T-helper 1 cell (primary cell): Measurements from ENCODE around the gene SLC22A4.

Experiments
- DNase-seq, 5 donors: peaks; one replicate each; pipeline ENCODE4 v3.0.0-alpha.2; 2012 to 2020

Gene SLC22A4

DNA sequence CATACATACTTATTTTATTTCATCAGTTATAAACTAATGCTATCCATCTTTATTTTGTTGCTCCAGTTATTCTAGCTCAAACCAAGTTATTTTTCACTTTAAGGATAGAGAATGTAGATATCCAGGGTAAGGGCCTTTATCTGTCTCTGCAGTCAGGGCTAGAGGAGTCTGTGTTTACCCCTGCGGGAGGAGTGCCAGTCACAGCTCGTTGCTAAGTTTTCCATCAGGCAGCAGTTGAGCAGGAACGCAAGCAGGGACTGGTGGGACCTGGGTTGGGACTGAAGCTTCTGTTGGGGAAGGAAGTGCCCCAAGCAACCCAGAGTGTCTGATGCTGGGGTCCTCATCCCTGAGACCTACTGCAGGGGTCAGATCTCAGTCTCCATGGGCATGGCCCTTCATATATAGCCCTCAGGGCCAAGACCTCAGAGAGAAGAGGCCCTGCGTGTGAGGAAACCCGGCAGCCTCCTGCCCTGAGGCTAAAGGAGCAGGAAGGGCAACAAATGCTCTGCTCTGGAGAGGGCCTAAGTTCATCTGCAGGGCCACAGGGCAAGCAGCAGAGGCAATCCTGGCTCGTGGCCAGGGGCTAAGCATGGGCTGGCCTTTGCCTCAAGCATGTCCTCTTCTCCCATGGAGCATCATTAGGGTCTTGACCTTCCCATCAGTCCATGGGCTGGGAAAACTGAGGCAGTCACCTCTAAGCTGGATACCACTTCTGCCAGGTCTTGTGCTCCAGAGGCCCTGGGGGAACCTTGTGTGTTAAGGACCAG, 6.6 kb downstream of the SLC22A4 start:
- DNase-seq = no peak

DNA sequence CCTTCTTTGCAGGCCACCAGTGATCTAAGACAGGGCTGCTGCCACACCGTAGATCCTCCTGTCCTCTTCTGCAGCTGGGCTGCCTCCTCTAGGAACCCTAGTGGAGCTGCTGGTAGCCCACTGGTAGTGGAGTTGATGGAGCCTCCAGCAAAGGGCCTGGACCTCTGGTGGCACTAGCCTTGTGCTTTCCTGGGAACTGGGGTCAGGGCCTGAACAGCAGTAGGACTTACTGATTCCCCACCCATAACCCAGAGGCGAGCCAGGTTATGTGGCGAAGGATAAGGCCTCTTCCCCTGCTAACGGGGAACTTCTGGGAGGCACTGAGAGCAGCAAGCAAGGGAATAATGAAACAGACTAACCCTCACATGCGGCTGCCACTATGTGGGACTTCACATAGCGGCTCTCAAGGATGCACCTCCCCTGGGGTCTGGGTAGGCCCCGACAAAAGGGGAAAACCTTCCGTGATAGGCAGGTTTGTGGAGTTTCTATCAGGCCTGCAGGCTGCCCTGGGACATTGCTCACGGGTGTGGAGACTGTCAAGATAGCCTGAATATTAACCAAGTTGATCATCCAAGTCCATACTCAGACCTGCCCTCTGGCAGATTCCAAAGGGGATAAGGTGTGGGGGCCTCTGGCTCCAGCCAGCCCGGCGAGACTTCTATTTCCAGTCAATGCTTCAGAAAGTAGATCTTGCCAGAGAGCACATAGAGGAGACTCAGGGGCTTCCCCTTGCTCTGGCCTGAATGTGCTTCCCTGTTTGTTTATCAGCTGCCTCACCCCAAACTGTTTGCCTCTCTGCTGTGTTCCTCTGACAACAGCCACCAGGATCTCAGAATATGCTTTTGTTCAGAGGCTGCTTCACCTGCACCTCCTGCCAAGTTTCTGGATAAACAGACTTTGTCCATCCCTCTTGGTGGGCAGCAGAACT, 7.4 kb downstream of the SLC22A4 start:
- DNase-seq = no peak

DNA sequence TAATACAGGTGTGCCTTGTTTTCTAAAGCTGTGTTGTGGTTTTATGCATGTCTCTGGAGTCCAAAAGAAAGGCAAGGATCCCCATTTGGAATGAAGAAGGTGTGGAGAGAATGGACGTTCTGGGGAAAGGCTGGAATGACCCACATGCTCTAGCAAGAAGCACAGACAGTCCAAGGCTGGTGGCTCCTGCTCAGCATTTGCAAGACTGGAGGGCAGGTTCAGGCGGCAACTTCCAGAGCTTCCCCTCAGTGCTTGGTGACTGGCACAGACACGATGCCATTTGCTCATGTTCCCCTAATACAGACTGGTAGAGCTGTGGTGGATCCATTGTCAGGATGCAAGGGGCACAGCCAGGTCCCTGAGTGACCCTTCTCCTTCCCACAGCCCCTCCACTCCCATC, 8.2 kb downstream of the SLC22A4 start:
- DNase-seq = no peak

DNA sequence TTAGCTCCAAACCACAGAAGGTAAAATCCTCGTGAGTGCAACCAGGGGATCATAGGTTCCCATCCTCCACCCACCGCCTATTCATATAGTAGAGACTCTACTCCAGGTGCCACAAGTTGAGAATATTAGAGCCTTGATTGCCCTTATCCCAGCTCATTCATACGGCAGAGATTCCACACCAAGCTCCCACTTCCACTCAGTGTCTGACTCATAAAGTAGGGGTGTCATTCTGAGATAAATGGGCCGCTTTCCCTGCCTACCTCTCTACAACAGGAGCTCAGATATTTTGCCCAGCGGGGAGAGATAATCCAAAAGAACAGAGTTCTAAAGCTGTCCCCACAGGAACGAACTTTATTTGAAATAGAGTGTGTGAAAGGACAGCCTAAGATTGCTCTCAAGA, 9.4 kb downstream of the SLC22A4 start:
- DNase-seq = no peak

DNA sequence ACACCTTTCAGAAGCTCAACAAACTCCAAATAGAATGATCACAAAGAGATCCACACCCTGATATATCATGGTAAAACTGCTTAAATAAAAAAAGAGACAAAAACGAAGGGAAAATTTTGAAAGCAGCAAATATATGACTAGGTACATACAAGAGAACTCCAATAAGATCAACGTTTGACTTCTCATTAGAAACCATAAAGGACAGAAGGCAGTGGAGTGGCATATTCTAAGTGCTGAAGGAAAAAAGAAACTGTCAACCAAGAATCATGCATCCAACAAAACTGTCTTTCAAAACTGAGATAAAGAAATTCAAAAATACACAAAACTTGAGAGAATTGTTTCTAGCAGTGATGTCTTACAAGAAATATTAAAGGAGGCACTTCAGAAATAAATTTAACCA, 11.2 kb downstream of the SLC22A4 start:
- no peak for DNase-seq

DNA sequence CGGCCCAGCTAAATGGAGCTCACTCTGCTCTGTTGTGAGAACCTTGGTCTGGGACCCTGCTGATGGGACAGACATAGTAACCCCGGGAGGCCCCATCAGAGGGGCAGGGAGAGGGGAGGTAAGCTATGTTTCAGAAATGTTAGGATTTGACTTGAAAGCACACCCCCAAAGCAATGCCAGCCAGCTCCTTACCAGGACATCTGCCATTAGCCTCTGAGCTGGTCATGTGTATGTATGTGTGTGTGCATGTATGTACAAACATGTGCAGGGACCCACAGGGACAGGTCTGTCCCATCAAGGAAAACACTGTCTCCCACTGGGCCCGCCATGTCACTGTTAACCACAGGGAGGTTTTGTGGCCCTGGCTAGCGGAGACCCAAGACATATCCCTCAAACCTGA, 14.5 kb downstream of the SLC22A4 start:
- DNase-seq = no peak

DNA sequence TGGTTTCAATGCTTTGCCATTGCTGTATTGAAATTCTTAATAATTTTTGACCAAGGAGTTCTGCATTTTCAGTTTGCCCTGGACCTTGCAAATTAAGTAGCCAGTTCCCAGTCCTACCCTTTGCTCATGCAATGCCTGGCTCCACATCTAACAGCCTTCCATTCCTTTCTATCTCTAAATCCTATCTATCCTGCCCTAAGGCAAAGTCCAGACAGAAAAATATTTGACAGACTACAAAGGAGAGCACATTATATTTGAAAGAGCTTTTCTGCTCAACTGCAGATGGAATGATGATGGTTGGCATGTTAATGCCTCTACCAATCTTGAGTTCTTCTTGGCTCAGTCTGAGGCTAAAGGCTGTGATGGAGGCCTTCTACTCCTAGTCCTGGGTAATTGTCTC, 15.5 kb downstream of the SLC22A4 start:
- no peak for DNase-seq

DNA sequence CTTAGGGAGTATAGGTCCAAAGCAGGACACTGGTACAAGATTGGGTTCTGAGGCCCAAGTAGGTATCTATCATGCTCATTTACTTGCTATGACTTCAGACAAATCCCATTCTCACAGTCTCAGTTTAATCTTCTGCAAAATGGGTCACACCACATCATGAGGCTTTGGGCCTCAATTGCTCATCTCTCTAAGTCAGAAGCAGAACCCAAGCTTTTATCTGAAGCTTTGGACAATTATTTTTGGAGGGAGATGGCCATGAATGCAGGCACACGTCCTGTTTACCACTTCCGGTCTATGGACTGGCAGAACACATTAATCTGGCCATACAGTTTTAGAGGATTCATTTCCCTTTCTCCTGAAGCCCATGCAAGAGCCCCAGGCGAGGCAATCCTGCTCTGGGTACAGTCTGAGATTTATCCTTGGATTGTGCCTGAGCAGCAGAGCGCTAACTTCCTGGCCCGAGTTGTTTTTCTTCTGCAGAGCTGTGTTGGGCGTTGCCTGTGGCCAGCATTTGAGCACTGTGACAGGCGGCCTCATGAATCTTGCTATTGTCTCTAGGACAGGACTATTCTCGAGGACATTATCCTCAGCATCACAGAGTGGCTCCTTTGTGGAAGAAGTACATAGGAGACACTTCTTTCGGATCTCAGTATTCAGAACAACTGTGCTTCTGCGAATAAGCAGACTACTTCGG, 16.1 kb downstream of the SLC22A4 start:
- DNase-seq = no peak

DNA sequence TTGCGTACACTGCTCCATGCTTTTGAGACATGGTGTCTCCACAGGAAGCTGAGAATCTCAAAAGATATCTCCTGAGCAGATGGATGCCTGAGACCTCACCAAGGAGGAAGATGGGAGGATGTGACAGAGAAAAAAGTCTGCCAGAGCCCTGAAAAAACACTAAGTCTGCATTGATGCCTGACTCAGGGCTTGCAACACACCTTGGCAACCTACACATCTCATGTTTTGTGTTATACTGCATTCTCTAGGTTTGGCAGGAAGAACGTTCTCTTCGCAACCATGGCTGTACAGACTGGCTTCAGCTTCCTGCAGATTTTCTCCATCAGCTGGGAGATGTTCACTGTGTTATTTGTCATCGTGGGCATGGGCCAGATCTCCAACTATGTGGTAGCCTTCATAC, 19.2 kb downstream of the SLC22A4 start:
- DNase-seq = no peak

DNA sequence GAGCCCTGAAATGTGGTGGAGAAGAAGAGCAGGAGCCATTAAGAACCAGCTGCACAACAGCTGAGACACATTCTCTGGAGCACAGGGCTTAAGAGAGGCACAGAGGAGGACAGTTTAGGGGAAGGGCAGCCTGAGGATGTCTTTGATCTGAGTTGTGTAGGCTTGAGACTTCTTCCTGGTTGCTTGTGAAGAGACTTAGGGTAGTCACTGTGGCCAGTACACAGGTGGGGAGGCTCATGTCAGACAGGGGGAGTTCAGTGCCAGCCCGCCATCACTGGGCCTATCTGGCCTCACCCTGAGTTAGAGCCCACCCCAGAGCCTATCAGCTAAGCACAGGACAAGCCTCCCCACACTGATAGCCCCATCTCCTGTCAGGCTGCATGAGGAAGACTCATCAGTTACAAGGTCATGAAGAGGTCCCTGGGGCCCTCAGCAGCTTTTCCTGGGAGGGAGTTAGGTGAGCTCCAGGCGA, 19.8 kb downstream of the SLC22A4 start:
- no peak for DNase-seq

DNA sequence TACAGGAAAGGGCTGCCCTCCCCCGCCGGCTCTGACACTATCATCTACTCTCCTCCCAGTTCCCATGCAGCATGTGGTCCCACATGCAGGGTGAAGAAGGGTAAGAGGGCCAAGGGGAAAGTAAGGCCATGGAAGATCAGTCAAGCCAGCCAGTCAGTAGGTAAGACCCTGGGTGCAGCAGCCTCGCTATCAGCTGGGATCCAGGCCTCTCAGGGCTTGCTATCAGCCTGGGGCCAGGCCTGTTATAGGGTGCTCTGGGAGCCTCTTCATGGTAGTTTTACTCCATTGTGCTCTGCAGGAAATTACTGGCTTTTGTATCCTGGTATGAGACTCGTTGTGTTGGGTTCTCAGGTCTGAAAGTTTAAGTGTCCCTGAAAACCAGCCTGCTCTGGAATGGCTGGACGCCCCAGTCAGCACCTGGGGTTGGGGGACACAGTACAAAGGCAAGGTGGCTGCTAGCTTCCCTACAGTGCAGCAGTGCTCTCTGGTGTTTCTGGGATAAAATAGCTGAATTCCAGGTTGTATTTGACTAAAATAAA, 21.4 kb downstream of the SLC22A4 start:
- DNase-seq = no peak

DNA sequence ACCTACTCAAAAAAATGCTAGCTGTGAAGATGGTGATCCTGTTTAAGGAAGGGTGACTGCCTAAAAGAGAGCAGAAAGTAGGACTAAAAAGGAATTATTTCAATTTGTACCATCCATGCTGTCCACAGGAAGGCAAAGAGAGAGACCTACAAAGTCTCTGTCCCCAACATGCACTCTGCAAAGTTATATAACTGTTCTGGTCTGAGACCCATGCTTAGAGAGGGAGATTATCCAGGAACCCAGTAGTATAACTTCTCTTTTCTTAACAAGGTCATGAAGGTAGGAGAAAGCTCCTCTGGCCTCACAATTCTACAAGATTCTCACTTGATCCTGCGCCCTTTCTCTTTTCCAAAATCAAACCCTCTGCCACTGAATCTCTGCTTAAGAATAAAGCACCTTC, 25.8 kb downstream of the SLC22A4 start:
- DNase-seq = no peak

DNA sequence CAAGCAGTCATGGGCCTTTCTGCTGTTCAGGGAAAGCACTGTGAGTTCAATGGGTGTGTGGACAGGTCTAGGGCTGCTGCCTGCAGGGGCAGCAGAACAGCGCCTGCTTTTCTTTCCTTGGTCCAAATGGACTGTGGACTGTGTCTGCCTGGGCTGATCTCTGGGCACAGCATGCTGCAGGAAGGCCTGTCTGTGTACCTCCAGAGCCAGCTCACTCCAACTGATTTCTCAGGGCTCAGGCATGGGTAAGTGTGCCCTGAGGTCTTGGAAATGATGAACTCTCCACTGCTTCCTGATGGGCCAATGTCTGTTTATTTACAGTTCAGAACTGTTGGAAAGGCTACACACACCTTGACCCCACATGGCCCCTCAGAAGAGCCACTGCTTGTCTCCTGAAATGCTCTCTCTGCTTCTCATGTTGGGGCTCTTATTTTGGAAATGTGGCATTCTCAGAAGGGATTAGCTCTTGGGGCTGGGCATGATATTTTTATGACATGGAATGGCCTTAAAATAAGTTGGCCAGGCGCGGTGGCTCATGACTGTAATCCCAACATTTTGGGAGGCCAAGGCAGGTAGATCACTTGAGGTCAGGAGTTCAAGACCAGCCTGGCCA, 27.0 kb downstream of the SLC22A4 start:
- no peak for DNase-seq

DNA sequence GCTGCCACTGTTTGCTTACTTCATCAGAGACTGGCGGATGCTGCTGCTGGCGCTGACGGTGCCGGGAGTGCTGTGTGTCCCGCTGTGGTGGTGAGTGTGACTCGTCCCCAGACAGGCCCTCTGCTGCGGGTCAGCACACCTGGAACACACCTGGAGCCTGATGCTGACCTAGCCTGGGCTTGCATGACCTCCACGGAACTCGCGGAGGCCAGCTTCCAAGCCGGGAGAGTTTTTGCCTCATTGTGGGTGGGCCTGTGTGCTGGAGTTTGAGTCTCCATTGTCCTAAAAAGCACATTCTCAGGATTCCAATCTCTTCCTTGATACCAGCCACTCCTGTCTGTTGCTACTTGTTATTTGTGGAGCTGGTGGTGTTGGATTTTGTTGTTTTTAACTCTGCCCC, 28.1 kb downstream of the SLC22A4 start:
- no peak for DNase-seq

DNA sequence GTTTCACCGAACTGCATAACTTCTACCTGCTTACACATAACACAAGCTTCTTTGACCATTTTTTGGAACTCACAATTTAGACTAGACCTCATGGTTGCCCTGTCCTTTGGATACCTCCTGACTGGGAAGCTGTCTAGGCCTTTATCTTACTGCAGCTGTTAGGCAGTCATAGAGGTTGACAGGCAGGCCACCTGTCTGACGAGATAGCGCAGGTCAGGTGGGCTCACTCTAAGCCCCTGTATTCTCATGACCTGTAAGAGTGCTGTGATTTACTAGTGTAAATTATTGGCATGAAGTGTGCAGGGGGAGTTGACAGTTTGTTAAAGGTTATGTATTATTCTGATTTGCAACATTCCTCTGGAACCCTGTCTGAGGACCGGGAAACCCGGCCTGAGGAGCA, 29.0 kb downstream of the SLC22A4 start:
- DNase-seq = no peak

DNA sequence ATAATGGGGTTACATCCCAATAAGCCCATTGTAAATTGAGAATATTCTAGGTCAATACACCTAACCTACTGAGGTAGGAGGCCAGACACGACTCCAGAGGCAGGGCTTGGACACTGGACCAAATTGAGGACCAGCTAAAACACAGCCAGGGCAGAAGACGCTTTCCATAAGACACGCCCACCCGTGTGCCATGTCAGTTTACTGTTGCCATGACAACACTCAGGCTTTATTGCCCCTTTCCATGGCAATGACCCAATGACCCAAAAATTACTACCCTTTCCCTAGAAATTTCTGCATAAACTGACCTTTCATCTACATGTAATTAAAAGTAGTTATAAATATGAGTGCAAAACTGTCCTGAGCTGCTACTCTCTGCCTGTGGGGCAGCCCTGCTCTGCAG, 31.5 kb downstream of the SLC22A4 start:
- DNase-seq = no peak

DNA sequence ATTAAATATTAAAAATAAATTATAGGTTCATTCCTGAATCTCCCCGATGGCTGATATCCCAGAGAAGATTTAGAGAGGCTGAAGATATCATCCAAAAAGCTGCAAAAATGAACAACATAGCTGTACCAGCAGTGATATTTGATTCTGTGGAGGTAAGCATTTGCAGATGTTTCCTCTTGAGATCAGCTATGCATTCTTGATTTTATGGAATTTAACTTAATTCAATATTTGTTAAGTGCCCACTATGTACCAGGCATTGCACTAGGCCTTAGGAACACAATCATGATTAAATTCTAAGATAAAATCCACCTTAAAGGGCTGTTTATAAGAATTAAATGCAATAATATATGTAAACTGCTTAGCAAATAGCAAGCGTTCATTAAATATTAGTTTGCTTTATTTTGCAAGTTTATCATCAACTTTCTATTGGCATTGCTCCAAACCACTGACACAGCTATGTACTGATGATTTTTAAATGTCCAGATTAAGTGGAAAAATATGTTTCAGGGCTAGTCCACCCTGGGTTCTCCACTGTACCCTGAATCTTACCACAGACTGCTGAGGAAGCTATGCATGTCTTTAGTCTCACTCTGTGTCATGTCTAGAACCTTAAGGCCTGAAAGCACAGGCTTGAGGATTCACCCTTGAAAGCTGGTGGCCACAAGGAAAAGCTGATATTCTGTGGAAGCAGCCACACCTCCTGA, 33.2 kb downstream of the SLC22A4 start:
- DNase-seq = no peak

DNA sequence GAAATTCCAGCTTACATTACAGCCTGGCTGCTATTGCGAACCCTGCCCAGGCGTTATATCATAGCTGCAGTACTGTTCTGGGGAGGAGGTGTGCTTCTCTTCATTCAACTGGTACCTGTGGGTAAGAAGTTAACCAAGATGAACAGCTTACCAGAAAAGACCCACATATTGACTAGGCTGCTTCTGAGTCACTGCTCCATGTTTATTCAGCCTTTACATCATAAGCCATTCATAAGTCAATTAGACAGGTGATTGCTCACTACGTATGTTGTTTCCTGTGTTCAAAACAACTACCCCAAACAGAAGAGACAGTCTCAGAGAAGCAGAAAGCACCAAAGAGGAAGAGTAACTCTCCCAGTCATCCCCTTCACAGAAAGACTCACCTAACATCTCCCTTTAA, 40.6 kb downstream of the SLC22A4 start:
- peak in 1 of 5 donors; percentile 17 for DNase-seq

DNA sequence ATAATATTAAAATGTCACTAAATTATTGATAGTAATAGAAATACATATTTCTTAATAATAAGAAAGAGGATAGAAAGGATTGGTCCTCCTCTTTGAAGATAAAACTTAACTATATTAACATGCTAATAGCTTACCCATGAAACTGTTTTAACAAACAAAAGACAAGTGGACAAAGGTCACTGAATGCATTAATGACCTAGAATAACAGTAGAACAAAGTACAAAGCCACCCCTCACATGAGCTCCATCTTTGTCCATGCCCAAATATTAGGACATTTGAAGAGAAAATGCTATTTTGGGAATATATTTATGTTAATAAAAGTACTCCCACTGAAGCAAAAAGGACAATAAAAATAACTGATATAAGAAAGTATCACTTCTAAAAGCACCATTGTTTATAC, 41.2 kb downstream of the SLC22A4 start:
- no peak for DNase-seq

DNA sequence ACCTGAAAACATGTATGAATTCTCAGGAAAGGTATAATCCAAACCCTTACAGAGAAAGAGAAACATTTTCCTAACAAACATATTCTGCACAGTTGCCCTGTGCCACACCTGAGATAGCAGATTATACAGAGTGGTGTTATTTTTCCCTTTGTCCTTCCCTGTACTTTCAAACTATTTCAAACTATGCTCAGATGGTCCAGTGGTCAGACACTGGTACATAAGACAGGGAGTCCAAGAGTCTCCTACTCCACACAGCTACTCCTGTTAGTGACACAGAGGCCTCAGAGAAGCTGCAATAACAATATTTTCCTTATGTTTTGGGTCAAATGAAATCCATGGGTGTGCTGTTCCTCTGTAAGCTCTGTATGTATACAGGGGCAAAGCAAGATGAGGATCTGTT, 45.3 kb downstream of the SLC22A4 start:
- no peak for DNase-seq

DNA sequence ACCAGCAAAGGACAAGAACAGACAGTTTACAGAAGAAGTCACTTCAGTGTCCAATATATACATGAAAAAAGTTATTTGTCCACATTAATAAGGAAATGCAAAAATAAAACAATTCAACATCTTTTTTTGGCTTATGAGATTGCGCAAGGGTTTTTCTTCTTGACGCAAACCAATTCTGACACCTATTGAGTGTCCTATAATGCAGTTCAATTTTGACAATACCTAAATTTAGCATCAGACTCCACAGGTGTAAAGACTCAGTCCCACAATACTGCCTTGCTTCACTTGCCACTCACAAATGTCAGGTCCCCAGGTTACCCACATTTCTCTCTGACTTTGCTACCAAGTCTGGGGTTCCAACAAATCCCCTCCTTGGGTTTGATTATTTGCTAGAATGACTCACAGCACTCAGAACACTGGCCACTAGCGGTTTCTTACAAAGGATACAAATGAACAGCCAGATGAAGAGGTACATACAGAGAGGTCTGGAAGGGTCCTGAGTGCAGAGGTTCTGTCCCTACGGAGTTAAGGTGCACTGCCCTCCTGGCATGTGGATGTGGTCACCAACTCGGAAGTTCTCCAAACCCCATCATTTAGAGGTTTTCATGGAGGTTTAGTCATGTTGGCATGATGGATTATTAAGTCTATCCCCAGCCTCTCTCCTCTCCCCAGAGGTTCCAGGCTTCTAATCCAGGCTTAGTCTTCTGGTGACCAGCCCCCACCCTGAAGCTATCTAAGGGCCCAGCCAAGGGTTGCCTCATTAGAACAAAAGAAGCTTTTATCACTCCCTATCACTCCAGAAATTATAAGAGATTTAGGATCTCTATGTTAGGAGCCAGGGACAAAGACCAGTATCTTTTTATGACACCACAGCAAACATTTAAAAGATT, 48.3 kb downstream of the SLC22A4 start:
- no peak for DNase-seq
